GM23338 (cell line): Measurements from ENCODE around the gene TGM6. TPM values are rescaled to one million over a fixed set of nuclear protein-coding genes. Genes with fewer than 3 reads are reported as not detected.

Experiments used
- ATAC-seq: fragments of 200-7000 bp; cut with Tn5 transposase; 3 replicates; pipeline ENCODE4 v1.9.1; 2020
- DNase-seq: peaks from one replicate; pipeline ENCODE4 v3.0.0-alpha.2; 2015; ENCODE audit warnings: low spot score
- H2AFZ ChIP-seq: fragments of 200-600 bp; sonication (generic); 2 replicates; pipeline ENCODE4 v1.8.0; 2016; ENCODE audit warnings: antibody characterized with exemption, mild to moderate bottlenecking, moderate library complexity
- H3F3A ChIP-seq: fragments of 200-600 bp; sonication (generic); replicated peaks from 2 replicates; pipeline ENCODE4 v1.8.0; 2017; ENCODE audit warnings: antibody characterized with exemption, mixed run types, low read depth
- H3K27ac ChIP-seq: fragments of 200-600 bp; sonication (generic); 2 replicates; pipeline ENCODE4 v1.6.1; 2016; ENCODE audit warnings: low read depth
- H3K27me3 ChIP-seq: fragments of 200-600 bp; sonication (generic); 2 replicates; pipeline ENCODE4 v1.8.0; 2016; ENCODE audit warnings: mild to moderate bottlenecking, mixed run types, moderate library complexity; ENCODE audit not compliant: insufficient read depth
- H3K36me3 ChIP-seq: fragments of 200-600 bp; sonication (generic); 2 replicates; pipeline ENCODE4 v1.8.0; 2016; ENCODE audit warnings: mild to moderate bottlenecking; ENCODE audit not compliant: insufficient read depth
- H3K4me1 ChIP-seq: fragments of 200-600 bp; sonication (generic); 2 replicates; pipeline ENCODE4 v1.8.0; 2016; ENCODE audit warnings: mild to moderate bottlenecking, moderate library complexity; ENCODE audit not compliant: insufficient read depth
- H3K4me2 ChIP-seq: fragments of 200-600 bp; sonication (generic); 2 replicates; pipeline ENCODE4 v1.7.1; 2017; ENCODE audit warnings: mixed run types
- H3K4me3 ChIP-seq: fragments of 200-600 bp; sonication (generic); 2 replicates; pipeline ENCODE4 v1.6.1; 2016; ENCODE audit warnings: mixed run types
- H3K79me2 ChIP-seq: fragments of 200-600 bp; sonication (generic); replicated peaks from 2 replicates; pipeline ENCODE4 v1.8.0; 2017; ENCODE audit warnings: mild to moderate bottlenecking; ENCODE audit not compliant: insufficient read depth
- H3K9me2 ChIP-seq: fragments of 200-600 bp; sonication (generic); 2 replicates; pipeline ENCODE4 v1.8.0; 2017; ENCODE audit not compliant: insufficient read depth
- H4K20me1 ChIP-seq: fragments of 200-600 bp; sonication (generic); replicated peaks from 2 replicates; pipeline ENCODE4 v1.8.0; 2017; ENCODE audit warnings: mild to moderate bottlenecking; ENCODE audit not compliant: insufficient read depth
- H3K27ac Mint-ChIP-seq: 2 replicates; pipeline ENCODE4 v1.8.0; 2020; ENCODE audit warnings: inconsistent platforms, mild to moderate bottlenecking, moderate library complexity, mixed read lengths
- H3K27me3 Mint-ChIP-seq: 3 replicates; pipeline ENCODE4 v1.8.0; 2022; ENCODE audit warnings: low read depth, mild to moderate bottlenecking, moderate library complexity, mixed read lengths, inconsistent platforms; ENCODE audit not compliant: insufficient read depth, poor library complexity
- H3K36me3 Mint-ChIP-seq: 3 replicates; pipeline ENCODE4 v1.8.0; 2021; ENCODE audit warnings: low read depth, mild to moderate bottlenecking, inconsistent platforms, moderate library complexity, mixed read lengths
- H3K4me1 Mint-ChIP-seq: 3 replicates; pipeline ENCODE4 v1.8.0; 2020; ENCODE audit warnings: mild to moderate bottlenecking, inconsistent platforms, mixed read lengths
- H3K4me3 Mint-ChIP-seq: 3 replicates; pipeline ENCODE4 v1.8.0; 2021; ENCODE audit warnings: moderate library complexity, mild to moderate bottlenecking, inconsistent platforms, mixed read lengths
- H3K9me3 Mint-ChIP-seq: 3 replicates; pipeline ENCODE4 v1.8.0; 2020; ENCODE audit warnings: moderate library complexity, mild to moderate bottlenecking, inconsistent platforms, mixed read lengths
- CREB1 ChIP-seq: fragments of 250-450 bp; sonication (Bioruptor Pico); IDR thresholded peaks from 2 replicates; pipeline ENCODE4 v1.5.0; 2020; ENCODE audit warnings: low read depth, mild to moderate bottlenecking, moderate library complexity
- ETS1 ChIP-seq: IDR thresholded peaks from 2 replicates; pipeline ENCODE4 v1.6.1; 2016; ENCODE audit warnings: antibody characterized with exemption
- JUNB ChIP-seq: IDR thresholded peaks from one replicate; pipeline ENCODE4 v1.6.1; 2016; ENCODE audit warnings: antibody characterized with exemption; ENCODE audit not compliant: unreplicated experiment
- STAT1 ChIP-seq: IDR thresholded peaks from one replicate; pipeline ENCODE4 v1.6.1; 2016; ENCODE audit warnings: antibody characterized with exemption; ENCODE audit not compliant: unreplicated experiment
- ZNF331 ChIP-seq: fragments of 250-450 bp; sonication (Bioruptor Pico); IDR thresholded peaks from 2 replicates; pipeline ENCODE4 v1.5.0; 2020; ENCODE audit warnings: low read depth, mild to moderate bottlenecking, moderate library complexity
- polyA plus RNA-seq: library from polyadenylated mRNA; unstranded; fragments of >200 nt; fragmentation: Nextera tagmentation; extraction: Ambion mirVana; gene quantifications from 2 replicates; pipeline ENCODE4 v1.2.1, GENCODE V29; 2016
- total RNA-seq: library from RNA; depleted of rRNA; stranded (reverse); fragments of >200 nt; shearing (Covaris generic); gene quantifications from 2 replicates; pipeline ENCODE4 v1.2.3, GENCODE V29; 2014
- TF ChIP-seq, protein P1 (sequence below): IDR thresholded peaks from one replicate; pipeline ENCODE4 v1.6.1; 2018; ENCODE audit warnings: antibody characterized with exemption; ENCODE audit not compliant: unreplicated experiment
- TF ChIP-seq, protein P2 (sequence below), 2 experiments: fragments of 200-600 bp in 1 of 2; sonication (generic) in 1 of 2; conservative IDR thresholded peaks; 2 replicates each; pipeline versions ENCODE4 v1.5.1 to v1.6.1; 2016 to 2017; ENCODE audit warnings: antibody characterized with exemption in 2 of 2, low read depth in 2 of 2, mild to moderate bottlenecking in 2 of 2, moderate library complexity in 1 of 2

Gene TGM6
- total and polyA plus RNA-seq, 2 experiments from 2014 or later, result not detected

- Mint-ChIP-seq H3K27me3 (peaks cover 3% of the 10 kb centered on the region), H3K27ac (no peak overlapping the region), H3K4me1 (no peaks in the 10 kb centered on the region), H3K36me3 (no peaks in the 10 kb centered on the region), H3K9me3 (no peaks in the 10 kb centered on the region; the same call in 2 of the 3 replicates), H3K4me3 (no peak overlapping the region)
- no peaks in the 10 kb centered on the region for H3K27me3 ChIP-seq
- no peak overlapping the region for H3K4me2 ChIP-seq
- no peaks in the 10 kb centered on the region for H3K4me1 ChIP-seq
- H3F3A ChIP-seq, result no peaks in the 10 kb centered on the region
- TF ChIP-seq CREB1 (CRISPR knock-in tag) (no peak), JUNB (no peak), ETS1 (no peak)
- TF ChIP-seq, protein P1, sequence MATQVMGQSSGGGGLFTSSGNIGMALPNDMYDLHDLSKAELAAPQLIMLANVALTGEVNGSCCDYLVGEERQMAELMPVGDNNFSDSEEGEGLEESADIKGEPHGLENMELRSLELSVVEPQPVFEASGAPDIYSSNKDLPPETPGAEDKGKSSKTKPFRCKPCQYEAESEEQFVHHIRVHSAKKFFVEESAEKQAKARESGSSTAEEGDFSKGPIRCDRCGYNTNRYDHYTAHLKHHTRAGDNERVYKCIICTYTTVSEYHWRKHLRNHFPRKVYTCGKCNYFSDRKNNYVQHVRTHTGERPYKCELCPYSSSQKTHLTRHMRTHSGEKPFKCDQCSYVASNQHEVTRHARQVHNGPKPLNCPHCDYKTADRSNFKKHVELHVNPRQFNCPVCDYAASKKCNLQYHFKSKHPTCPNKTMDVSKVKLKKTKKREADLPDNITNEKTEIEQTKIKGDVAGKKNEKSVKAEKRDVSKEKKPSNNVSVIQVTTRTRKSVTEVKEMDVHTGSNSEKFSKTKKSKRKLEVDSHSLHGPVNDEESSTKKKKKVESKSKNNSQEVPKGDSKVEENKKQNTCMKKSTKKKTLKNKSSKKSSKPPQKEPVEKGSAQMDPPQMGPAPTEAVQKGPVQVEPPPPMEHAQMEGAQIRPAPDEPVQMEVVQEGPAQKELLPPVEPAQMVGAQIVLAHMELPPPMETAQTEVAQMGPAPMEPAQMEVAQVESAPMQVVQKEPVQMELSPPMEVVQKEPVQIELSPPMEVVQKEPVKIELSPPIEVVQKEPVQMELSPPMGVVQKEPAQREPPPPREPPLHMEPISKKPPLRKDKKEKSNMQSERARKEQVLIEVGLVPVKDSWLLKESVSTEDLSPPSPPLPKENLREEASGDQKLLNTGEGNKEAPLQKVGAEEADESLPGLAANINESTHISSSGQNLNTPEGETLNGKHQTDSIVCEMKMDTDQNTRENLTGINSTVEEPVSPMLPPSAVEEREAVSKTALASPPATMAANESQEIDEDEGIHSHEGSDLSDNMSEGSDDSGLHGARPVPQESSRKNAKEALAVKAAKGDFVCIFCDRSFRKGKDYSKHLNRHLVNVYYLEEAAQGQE, result no peak
- TF ChIP-seq, protein P2, sequence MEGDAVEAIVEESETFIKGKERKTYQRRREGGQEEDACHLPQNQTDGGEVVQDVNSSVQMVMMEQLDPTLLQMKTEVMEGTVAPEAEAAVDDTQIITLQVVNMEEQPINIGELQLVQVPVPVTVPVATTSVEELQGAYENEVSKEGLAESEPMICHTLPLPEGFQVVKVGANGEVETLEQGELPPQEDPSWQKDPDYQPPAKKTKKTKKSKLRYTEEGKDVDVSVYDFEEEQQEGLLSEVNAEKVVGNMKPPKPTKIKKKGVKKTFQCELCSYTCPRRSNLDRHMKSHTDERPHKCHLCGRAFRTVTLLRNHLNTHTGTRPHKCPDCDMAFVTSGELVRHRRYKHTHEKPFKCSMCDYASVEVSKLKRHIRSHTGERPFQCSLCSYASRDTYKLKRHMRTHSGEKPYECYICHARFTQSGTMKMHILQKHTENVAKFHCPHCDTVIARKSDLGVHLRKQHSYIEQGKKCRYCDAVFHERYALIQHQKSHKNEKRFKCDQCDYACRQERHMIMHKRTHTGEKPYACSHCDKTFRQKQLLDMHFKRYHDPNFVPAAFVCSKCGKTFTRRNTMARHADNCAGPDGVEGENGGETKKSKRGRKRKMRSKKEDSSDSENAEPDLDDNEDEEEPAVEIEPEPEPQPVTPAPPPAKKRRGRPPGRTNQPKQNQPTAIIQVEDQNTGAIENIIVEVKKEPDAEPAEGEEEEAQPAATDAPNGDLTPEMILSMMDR (conservative IDR thresholded peaks at IDR 0.05; ENCODE audit: low read depth in 2 of 2), result no peak
- H3K9me2 ChIP-seq, result no peaks in the 10 kb centered on the region
- H3K79me2 ChIP-seq, result no peaks in the 10 kb centered on the region
- DNase-seq (no peak), ATAC-seq (no peak)
- no peaks in the 10 kb centered on the region for H4K20me1 ChIP-seq
- H3K27ac ChIP-seq, result no peak overlapping the region
- no peaks in the 10 kb centered on the region for H3K36me3 ChIP-seq
- no peak overlapping the region for H2AFZ ChIP-seq
- no peak overlapping the region for H3K4me3 ChIP-seq
Measured at GRCh38 chr20:2373098-2373497, 7.6 kb upstream of the TGM6 start.

GRCh38 chr20:2374346-2375125, 6.2 kb upstream of the TGM6 start:
- H3K79me2 ChIP-seq, result no peaks in the 10 kb centered on the region
- Mint-ChIP-seq H3K27me3 (peaks cover 8% of the 10 kb centered on the region), H3K27ac (no peak overlapping the region), H3K36me3 (no peaks in the 10 kb centered on the region), H3K4me3 (no peak overlapping the region), H3K9me3 (no peaks in the 10 kb centered on the region; the same call in 2 of the 3 replicates), H3K4me1 (peaks cover 2% of the 10 kb centered on the region; the same call in 2 of the 3 replicates)
- H3K9me2 ChIP-seq, result no peaks in the 10 kb centered on the region
- H4K20me1 ChIP-seq, result no peaks in the 10 kb centered on the region
- H3K4me3 ChIP-seq, result no peak overlapping the region
- H3K4me1 ChIP-seq, result no peaks in the 10 kb centered on the region
- H3K27ac ChIP-seq, result no peak overlapping the region
- H3K36me3 ChIP-seq, result no peaks in the 10 kb centered on the region
- no peaks in the 10 kb centered on the region for H3K27me3 ChIP-seq
- TF ChIP-seq ZNF331 (CRISPR knock-in tag) (no peak), STAT1 (no peak)
- DNase-seq, result no peak
- H3F3A ChIP-seq, result no peaks in the 10 kb centered on the region
- H3K4me2 ChIP-seq, result no peak overlapping the region
- ATAC-seq, result no peak
- H2AFZ ChIP-seq, result no peak overlapping the region
